Activated naive CD8-positive, alpha-beta T cell (primary cell): ENCODE data around the gene MTPN.

Experiments used
- H3K27ac Mint-ChIP-seq: one replicate; pipeline ENCODE4 v1.8.0; 2021; ENCODE audit warnings: mixed read lengths
- H3K27me3 Mint-ChIP-seq: one replicate; pipeline ENCODE4 v1.8.0; 2021; ENCODE audit warnings: mixed read lengths
- H3K36me3 Mint-ChIP-seq: one replicate; pipeline ENCODE4 v1.8.0; 2021; ENCODE audit warnings: mixed read lengths
- H3K4me1 Mint-ChIP-seq: one replicate; pipeline ENCODE4 v1.8.0; 2021; ENCODE audit warnings: low read depth, mixed read lengths
- H3K4me3 Mint-ChIP-seq: one replicate; pipeline ENCODE4 v1.8.0; 2021; ENCODE audit warnings: mild to moderate bottlenecking, mixed read lengths
- H3K9me3 Mint-ChIP-seq: one replicate; pipeline ENCODE4 v1.8.0; 2021; ENCODE audit warnings: low read depth, mixed read lengths

The MTPN gene

GRCh38 chr7:135877805-135878204 lies 99.4 kb downstream of the MTPN start:
- Mint-ChIP-seq H3K27me3 (peaks cover 6% of the 10 kb centered on the region), H3K36me3 (no peaks in the 10 kb centered on the region), H3K4me1 (no peaks in the 10 kb centered on the region), H3K4me3 (no peak overlapping the region), H3K9me3 (no peaks in the 10 kb centered on the region), H3K27ac (no peak overlapping the region)
